ENCODE results near the gene SAMD4A. TPM values are rescaled to one million over a fixed set of nuclear protein-coding genes. Genes with fewer than 3 reads are reported as not detected.

The SAMD4A gene
- total RNA-seq, 1 experiment from 2014 or later, result 9.6 TPM

- Histone ChIP-seq H2BK5ac (ENCODE audit: insufficient read length, low read length) (no peak overlapping the region), H3K56ac (ENCODE audit: insufficient read length, low read depth, low read length) (no peak overlapping the region), H2AFZ (ENCODE audit: low read length) (no peak overlapping the region), H2BK20ac (ENCODE audit: low read depth, low read length, poor library complexity, severe bottlenecking) (no peak overlapping the region), H3T11ph (ENCODE audit: low read length) (no peak overlapping the region), H3K9ac (ENCODE audit: extremely low read depth, insufficient read length, low read length) (no peak overlapping the region), H3K4ac (ENCODE audit: low read depth, low read length) (no peak overlapping the region), H4K91ac (ENCODE audit: insufficient read length, low read depth, low read length) (no peak overlapping the region), H3K79me1 (ENCODE audit: insufficient read depth, low read depth, low read length, poor library complexity, severe bottlenecking) (no peaks in the 10 kb centered on the region), H3K9me3 (ENCODE audit: control insufficient read depth, low read depth, low read length) (no peaks in the 10 kb centered on the region), H3K27me3 (ENCODE audit: insufficient read depth, low read length) (no peaks in the 10 kb centered on the region), H2BK15ac (ENCODE audit: low read depth, low read length) (no peak overlapping the region), H3K23me2 (ENCODE audit: insufficient read length, low read depth, low read length, poor library complexity, severe bottlenecking) (no peaks in the 10 kb centered on the region), H3K4me2 (ENCODE audit: insufficient read depth, insufficient read length, low read length) (no peak overlapping the region), H2BK120ac (ENCODE audit: low read depth, low read length, poor library complexity, severe bottlenecking) (no peak overlapping the region), H4K5ac (ENCODE audit: insufficient read length, low read depth, low read length) (no peak overlapping the region), H4K8ac (replicated peaks; ENCODE audit: insufficient read length, low read depth, low read length) (no peak overlapping the region), H3K79me2 (ENCODE audit: insufficient read depth, low read length) (no peaks in the 10 kb centered on the region), H3K14ac (ENCODE audit: insufficient read depth, low read length) (no peak overlapping the region), H3K27ac (ENCODE audit: insufficient read length, low read depth, low read length) (no peak overlapping the region), H4K20me1 (ENCODE audit: control insufficient read depth, insufficient read depth, insufficient read length) (no peaks in the 10 kb centered on the region), H2BK12ac (ENCODE audit: insufficient read length, low read depth, low read length) (no peak overlapping the region), H3K4me1 (ENCODE audit: insufficient read depth, low read length) (peaks cover 2% of the 10 kb centered on the region; the same call in 1 of the 2 replicates), H3K18ac (ENCODE audit: insufficient read length, low read depth, low read length) (no peak overlapping the region), H3K23ac (ENCODE audit: insufficient read length, low read depth, low read length) (no peak overlapping the region), H2AK5ac (ENCODE audit: insufficient read length, low read length) (no peak overlapping the region)
- Mint-ChIP-seq H3K4me3 (no peak overlapping the region), H3K27ac (no peak overlapping the region), H3K4me1 (peaks cover 22 to 23% of the 10 kb centered on the region in 2 experiments), H3K9me3 (no peaks in the 10 kb centered on the region), H3K36me3 (ENCODE audit: insufficient read depth in 1 of 3, low read depth in 3 of 3) (no peaks in the 10 kb centered on the region), H3K27me3 (ENCODE audit: low read depth) (peaks cover 37% of the 10 kb centered on the region)
- no peak for DNase-seq
- no peak for TF ChIP-seq CTCF (conservative IDR thresholded peaks at IDR 0.05)
- no CpG with 5 or more reads among the region's 7 CpGs for WGBS (ENCODE audit: extremely low coverage, insufficient read length, low lambda C conversion rate)
Measured at GRCh38 chr14:54807881-54808280, 241.0 kb downstream of the SAMD4A start.
